HUDEP-2 (cell line): ENCODE data around the gene SH3BP1.

Experiments used
- DNase-seq, 76 experiments: peaks; one replicate each; lab custom pipeline; 2025; ENCODE audit not compliant: unreplicated experiment in 76 of 76; lab: John Stamatoyannopoulos, UW

SH3BP1 gene

DNA sequence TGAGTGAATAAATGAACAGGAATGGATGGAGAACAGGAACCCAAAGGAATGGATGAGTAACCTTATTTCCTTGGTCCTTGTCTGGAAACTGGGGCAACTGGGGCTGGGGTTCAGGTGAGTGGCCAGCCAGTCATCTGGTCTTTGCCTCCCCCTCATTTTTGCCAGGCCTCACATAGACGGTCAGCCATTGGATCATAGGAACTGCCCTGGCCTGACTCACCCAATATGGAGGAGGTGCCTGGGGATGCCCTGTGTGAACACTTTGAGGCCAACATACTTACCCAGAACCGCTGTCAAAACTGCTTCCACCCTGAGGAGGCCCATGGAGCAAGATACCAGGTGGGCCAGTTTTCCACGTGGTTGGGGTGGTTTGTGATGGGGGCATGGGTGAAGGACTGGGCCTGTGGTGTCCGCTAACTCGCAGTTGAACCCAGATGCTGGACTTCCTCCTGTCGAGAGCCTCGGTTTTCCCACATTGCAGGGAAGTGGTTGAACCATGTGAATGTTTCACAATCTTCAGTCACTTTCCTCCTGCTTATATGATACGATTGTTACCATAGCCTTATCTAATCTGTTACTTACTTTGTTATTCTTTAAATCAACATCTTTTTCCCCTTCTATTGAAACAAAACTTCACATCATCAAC is 61.8 kb downstream of the SH3BP1 start:
- DNase-seq = no peak

DNA sequence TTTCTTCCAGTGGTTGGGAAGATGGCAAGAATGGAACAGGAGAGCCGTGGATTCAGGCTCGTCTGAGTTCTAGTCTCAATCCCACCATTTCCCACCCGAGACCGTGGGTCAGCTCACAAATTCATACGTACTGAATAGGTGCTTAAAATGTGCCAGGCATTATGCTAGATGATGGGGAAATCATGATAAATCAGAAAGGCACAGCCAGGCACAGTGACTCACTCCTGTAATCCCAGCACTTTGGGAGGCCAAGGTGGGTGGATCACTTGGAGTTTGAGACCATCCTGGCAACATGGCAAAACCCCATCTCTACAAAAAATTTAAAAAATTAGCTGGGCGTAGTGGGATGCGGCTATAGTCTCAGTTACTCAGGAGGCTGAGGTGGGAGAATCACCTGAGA is 64.4 kb downstream of the SH3BP1 start:
- no peak for DNase-seq

DNA sequence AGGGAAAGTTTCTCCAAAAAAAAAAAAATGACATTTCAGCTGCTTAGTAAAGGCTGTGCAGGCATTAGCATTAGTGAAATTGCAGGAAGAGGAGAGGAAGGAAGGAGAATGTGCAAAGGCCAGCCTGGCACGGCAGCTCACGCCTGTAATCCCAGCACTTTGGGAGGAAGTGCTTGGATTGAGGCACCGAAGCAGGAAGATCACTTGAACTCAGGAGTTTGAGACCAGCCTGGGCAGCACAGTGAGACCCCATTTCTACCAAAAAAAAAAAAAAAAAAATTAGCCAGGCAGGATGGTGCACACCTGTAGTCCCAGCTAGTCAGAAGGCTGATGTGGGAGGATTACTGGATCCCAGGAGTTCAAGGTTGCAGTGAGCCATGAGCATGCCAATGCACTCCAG is 65.2 kb downstream of the SH3BP1 start:
- no peak for DNase-seq

DNA sequence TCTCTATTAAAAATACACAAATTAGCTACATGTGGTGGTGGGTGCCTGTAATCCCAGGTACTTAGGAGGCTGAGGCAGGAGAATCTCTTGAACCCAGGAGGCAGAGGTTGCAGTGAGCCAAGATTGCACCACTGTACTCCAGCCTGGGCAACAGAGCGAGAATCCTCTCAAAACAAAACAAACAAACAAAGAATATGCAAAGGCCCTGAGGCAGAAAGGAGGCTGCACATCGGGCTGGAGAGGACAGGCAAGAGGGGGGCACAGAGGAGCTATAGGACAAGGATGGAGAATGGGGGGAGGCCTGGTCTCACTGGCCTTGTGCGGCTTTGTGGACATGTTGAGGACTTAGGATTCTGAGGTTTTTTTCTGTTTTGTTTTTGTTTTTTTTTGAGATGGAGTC is 65.7 kb downstream of the SH3BP1 start:
- DNase-seq = no peak
